GM23338 (cell line): ENCODE measurements around the gene ZNF22.

Experiments used
- EZH2 ChIP-seq: fragments of 200-600 bp; sonication (generic); IDR thresholded peaks from one replicate; pipeline ENCODE4 v1.8.0; 2017; ENCODE audit warnings: antibody characterized with exemption, mild to moderate bottlenecking, low read depth; ENCODE audit not compliant: unreplicated experiment
- EZH2phosphoT487 ChIP-seq: fragments of 200-600 bp; sonication (generic); IDR thresholded peaks from one replicate; pipeline ENCODE4 v1.8.1; 2018; ENCODE audit warnings: antibody characterized with exemption; ENCODE audit not compliant: unreplicated experiment
- TF ChIP-seq, protein P1 (sequence below), 2 experiments: fragments of 200-600 bp in 1 of 2; sonication (generic) in 1 of 2; conservative IDR thresholded peaks; 2 replicates each; pipeline versions ENCODE4 v1.5.1 to v1.6.1; 2016 to 2017; ENCODE audit warnings: antibody characterized with exemption in 2 of 2, low read depth in 2 of 2, mild to moderate bottlenecking in 2 of 2, moderate library complexity in 1 of 2

DNA sequence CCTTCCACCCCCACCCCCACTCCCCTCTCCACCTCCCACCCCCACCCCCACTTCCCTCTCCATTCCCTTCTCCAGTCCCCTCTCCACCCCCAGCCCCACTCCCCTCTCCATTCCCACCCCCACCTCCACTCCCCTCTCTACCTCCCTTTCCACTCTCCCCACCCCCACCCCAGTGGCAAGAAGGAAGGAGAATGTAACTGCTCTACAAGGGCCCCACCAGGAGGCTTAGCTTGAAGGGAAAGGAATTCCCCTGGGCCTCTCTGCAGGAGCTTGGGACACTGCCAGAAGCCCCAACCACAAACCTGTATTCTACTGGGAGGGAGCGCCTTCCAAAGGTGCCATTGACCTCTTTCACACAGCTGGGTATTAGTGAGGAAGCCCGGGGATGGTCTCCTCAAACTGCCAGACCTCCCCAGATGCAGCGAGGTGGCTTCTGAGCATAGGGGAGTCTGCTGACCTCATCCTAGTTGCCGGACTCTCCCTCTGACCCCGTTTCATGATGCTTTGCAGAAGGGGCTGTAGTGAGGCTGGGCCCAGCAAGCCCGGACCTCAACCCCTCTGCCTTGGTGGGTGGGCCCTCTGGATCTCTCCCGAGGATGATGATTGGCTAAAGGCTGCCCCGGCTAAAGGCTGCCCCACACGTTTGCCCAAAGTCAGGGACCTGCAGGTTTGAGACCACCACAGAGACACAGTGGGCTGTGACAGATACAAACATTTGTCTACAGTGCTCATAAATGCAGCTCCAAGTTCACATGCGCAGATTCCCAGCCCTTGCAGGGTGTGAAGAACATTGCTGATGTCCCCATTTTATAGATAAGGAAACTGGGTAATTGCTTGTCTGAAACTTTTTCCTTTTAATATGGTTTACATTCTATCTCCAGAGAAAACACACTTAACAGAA lies 25.0 kb upstream of the ZNF22 start:
- TF ChIP-seq, protein P1, sequence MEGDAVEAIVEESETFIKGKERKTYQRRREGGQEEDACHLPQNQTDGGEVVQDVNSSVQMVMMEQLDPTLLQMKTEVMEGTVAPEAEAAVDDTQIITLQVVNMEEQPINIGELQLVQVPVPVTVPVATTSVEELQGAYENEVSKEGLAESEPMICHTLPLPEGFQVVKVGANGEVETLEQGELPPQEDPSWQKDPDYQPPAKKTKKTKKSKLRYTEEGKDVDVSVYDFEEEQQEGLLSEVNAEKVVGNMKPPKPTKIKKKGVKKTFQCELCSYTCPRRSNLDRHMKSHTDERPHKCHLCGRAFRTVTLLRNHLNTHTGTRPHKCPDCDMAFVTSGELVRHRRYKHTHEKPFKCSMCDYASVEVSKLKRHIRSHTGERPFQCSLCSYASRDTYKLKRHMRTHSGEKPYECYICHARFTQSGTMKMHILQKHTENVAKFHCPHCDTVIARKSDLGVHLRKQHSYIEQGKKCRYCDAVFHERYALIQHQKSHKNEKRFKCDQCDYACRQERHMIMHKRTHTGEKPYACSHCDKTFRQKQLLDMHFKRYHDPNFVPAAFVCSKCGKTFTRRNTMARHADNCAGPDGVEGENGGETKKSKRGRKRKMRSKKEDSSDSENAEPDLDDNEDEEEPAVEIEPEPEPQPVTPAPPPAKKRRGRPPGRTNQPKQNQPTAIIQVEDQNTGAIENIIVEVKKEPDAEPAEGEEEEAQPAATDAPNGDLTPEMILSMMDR (conservative IDR thresholded peaks at IDR 0.05; ENCODE audit: low read depth in 2 of 2), result no peak
- no peak for TF ChIP-seq EZH2
- no peak for TF ChIP-seq EZH2phosphoT487
